NCI-H1105 (cell line): ENCODE data around the gene SYT3.
"Not testable (repeated sequence)": the region's sequence is repeated elsewhere in the genome, so short reads cannot be mapped to it uniquely, and the experiment has no call there.

ENCODE experiments used
- DNase-seq: peaks from one replicate; lab custom pipeline; 2025; lab: John Stamatoyannopoulos, UW

The SYT3 gene

DNA sequence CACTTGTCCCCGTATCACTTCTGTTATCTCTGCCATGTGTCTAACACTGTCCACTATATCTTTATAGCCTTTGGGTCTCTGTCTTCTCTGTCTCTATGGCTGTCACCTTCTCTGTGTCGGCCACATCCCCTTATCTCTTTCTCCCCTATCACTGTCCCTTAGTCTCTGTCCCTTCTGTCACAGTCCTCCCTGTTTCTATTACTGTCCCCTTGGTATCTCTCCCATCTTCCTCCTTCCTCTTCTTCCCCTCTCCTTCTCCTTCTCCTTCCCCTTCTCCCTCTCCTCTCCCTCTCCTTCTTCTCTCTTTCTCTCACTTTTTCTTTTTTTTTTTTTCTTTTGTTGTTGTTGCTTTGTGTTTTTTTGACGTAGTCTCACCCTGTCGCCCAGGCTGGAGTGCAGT lies 36.7 kb downstream of the SYT3 start:
- DNase-seq, result no peak

DNA sequence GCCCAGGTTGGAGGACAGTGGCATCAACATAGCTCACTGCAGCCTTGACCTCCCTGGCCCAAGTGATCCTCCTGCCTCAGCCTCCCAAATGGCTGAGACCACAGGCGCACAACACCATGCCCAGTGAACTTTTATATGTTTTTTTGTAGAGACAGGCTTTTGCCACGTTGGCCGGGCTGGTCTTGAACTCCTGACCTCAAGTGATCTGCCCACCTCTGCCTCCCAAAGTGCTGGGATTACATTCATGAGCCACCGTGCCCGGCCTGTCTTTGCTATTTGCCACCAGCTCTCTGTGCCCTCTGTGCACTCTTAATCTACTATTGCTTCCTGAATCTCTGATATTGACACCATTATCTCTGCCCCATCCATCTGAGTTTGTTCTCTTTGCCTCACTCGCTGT lies 37.2 kb downstream of the SYT3 start:
- DNase-seq, result no peak

DNA sequence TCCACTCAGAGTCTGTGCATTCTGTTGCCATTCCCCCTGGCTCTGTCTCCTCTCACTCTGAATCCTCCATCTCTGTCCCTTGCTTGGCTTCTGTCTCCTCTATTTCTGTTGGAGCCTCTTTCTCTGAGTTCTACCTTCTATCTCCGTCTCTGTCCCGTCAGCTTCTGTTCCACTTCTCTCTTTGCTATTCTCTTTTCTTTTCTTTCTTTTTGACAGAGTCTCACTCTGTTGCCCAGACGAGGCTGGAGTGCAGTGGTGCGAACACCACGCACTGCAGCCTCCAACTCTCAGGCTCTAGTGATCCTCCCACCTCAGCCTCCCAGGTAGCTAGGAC lies 37.6 kb downstream of the SYT3 start:
- no peak for DNase-seq

DNA sequence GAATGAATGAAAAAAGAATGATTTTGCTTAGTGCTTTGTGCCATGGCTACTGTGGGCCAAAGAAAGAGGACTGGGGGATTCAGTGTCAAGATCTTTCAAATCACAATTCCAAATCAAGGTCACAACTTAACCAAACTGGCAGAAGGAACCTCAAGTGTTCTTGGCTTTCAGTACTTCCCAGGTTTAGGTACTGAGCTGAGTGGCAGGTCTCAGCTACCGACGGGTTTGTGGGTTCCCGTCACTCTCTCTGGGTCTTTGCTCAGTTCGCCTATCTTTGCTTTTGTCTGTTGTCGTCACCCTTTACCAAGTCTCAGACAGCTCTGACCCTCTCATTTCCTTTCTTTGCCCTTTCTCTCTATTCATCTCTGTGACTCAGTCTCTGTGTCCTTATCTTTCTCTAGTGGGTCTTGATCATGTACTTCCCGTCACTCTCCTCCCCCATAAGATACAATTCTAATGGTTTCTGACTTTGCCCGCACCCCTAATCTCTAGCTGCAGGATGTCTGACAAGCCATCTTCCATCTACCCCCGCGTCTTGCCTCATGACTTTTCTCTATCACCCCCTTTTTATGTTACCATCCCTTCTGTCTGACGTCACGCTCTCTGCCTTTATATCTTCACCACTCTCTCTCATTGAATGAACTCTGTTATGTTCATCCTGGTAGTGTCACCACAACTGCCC lies 38.1 kb downstream of the SYT3 start:
- DNase-seq, result no peak

DNA sequence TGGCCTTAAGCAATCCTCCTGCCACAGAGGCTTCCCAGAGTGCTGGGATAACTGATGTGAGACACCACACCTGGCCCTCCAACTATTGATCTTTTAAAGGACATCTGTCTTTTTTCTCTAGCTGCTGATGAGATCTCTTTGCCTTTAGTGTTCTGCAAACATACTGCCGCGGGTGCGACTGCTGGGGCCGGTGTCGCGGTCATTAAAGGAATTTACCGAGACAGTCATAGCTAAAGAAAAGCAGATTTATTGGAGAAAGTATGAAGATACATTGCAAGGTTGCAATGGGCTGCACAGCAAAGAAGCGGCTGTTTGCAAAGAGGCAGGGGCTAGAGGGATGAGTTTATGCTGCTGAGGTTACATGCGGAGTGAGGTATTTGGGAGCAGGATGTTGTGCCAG lies 40.3 kb downstream of the SYT3 start:
- no peak for DNase-seq

DNA sequence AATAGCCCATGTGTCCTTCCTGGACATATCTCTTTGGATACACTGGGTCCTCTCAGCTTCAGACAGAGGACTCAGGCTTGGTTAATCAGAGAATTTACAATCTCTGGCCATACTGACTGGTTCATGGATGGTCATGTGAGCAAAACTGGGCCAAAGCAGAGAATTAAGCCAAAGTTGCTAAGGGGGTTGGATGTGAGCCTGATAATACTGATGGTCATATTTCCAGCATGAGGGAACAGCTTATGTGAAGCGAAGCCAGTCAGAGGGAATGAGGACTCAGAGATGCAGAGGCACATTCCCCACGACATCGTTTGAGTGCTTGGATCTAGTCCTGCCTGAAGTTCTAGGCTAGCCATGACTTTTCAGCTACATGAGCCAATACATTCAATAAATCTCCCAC lies 49.5 kb downstream of the SYT3 start:
- DNase-seq, result no peak

DNA sequence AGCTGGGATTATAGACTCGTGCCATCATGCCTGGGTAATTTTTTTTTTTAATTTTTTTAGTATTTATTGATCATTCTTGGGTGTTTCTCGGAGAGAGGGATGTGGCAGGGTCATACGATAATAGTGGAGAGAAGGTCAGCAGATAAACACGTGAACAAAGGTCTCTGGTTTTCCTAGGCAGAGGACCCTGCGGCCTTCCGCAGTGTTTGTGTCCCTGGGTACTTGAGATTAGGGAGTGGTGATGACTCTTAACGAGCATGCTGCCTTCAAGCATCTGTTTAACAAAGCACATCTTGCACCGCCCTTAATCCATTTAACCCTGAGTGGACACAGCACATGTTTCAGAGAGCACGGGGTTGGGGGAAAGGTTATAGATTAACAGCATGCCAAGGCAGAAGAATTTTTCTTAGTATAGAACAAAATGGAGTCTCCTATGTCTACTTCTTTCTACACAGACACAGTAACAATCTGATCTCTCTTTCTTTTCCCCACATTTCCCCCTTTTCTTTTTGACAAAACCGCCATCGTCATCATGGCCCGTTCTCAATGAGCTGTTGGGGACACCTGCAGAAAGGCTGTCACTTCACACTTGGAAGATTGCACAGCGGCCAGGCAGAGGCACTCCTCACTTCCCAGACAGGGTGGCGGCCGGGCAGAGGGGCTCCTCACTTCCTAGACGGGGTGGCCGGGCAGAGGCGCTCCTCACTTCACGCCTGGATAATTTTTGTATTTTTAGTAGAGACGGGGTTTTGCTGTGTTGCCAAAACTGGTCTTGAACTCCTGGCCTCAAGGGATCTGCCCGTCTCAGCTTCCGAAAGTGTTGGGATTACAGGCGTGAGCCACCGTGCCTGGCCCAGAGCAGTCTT lies 57.7 kb downstream of the SYT3 start:
- DNase-seq, result not testable (repeated sequence)

DNA sequence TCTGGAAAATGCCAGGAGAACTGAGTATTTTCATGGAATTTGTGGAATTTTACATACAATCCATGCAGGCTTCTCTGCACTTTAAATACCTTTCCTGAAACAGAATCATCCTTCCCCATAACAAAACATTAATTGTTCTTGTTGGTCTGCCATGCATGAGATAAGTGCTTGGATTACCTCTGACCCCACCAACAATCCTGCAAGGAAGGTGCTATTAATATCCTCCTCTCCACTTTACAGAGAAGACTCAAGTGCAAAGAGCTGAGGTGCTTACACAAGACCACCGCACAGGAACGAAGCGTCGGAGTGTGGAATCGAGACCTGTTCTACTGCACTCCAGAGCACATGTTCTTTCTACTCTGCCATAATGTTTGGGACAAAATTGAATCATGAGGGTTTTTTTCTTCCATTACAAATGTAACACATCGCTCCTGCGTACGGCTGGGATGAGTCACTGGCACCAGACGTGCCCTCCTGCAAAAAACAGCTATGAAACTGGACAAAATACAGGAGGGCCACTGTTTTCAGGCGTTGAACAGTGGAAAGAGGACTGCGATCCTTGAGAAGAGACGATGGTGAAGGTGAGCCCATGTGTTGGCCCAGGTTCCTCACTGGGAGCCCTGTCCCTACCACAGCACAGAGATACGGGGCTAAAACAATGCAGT lies 58.6 kb downstream of the SYT3 start:
- no peak for DNase-seq

DNA sequence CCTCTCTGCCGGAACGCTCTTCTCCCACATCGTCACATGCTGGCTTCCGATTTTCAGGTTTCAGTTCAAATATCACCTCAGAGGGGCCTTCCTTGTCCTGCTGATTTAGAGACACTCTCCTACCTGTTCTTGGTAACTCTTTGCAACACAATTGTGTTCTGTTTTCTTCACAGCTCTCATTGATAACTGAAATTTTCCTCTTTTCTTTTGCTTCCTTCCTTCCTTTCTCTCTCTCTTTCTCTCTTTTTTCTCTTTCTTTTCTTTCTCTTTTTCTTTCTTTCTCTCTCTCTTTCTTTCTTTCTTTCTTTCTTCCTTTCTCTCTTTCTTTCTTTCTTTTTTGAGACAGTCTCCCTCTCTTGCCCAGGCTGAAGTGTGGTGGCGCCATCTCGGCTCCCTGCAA lies 59.4 kb downstream of the SYT3 start:
- DNase-seq, result no peak

DNA sequence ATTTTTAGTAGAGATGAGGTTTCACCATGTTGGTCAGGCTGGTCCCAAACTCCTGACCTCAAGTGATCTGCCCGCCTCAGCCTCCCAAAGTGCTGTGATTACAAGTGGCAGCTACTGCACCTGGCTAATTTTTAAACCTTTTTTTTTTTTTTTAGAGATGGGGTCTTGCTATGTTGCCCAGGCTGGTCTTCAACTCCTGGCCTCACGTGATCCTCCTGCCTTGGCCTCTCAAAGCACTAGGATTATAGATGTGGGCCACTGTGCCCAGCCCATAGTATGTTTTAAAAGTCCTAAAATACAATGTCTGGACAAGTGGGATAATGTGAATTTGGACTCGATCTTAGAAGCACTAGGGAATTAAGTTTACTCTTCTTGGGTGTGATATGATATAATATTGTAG lies 62.9 kb downstream of the SYT3 start:
- DNase-seq, result not testable (repeated sequence)

DNA sequence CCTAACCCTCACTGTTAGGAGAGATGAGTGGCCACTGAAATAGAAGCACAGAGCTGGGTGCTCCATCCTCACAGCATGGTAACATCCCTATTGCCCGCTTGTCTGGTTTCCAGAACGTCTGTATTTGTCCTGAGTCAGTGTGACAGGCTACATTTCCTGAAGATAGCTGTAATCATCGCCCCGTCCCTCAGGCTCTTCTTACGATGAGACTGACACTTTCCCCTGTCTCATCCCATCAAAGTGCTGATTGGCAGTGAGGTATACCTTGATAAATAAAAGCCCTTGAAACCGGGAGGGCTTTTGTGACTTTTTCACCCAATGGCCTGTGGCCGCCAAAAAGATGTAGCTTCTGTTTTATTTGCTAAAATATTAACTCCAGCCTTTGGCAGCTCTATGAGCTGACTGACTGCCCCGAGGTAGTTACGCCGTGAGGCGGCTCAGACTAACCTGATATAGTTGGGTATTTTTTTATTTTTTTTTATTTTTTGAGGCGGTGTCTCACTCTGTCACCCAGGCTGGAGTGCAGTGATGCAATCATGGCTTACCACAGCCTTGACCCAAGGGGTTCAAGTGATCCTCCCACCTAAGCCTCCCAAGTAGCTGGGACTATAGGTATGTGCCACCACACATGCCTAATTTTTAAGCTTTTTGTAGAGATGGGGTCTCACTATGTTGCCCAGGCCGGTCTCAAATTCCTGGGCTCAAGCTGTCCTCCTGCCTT lies 65.8 kb downstream of the SYT3 start:
- no peak for DNase-seq
